Body of pancreas (tissue), 4 donors: ENCODE measurements around the gene MYL12B.

ENCODE experiments used
- CTCF ChIP-seq, 7 experiments: fragments of 450-650 bp in 4 of 7; fragments of 200-600 bp in 3 of 7; sonication (generic) in 3 of 7; IDR thresholded peaks; one replicate each; pipeline ENCODE4 v1.5.1; 2016 to 2019; ENCODE audit warnings: antibody characterized with exemption in 7 of 7
- POLR2A ChIP-seq, 3 donors: fragments of 450-650 bp; IDR thresholded peaks; one replicate each; pipeline ENCODE4 v1.6.1; 2016; ENCODE audit warnings: antibody characterized with exemption in 3 of 3, mild to moderate bottlenecking in 2 of 3

- TF ChIP-seq CTCF (IDR thresholded peaks at IDR 0.05) (no peak), POLR2A (IDR thresholded peaks at IDR 0.05) (no peak)
Measured at GRCh38 chr18:3251249-3251962, 10.5 kb upstream of the MYL12B start.
